Ishikawa (cell line): ENCODE data around the gene IGSF9.

Experiments used
- CEBPB ChIP-seq: IDR thresholded peaks from 2 replicates; pipeline ENCODE4 v1.6.1; 2012
- CREB1 ChIP-seq: IDR thresholded peaks from 2 replicates; pipeline ENCODE4 v1.6.1; 2012; ENCODE audit warnings: low read depth
- EGR1 ChIP-seq: IDR thresholded peaks from 2 replicates; pipeline ENCODE4 v1.6.1; 2012
- EP300 ChIP-seq: IDR thresholded peaks from 2 replicates; pipeline ENCODE4 v1.6.1; 2012; ENCODE audit warnings: borderline replicate concordance
- FOXM1 ChIP-seq: IDR thresholded peaks from 2 replicates; pipeline ENCODE4 v1.6.1; 2012; ENCODE audit warnings: low read depth, borderline replicate concordance
- NFIC ChIP-seq: IDR thresholded peaks from 2 replicates; pipeline ENCODE4 v1.6.1; 2012
- RAD21 ChIP-seq: IDR thresholded peaks from 2 replicates; pipeline ENCODE4 v1.6.1; 2012; ENCODE audit warnings: low read depth
- REST ChIP-seq: IDR thresholded peaks from 2 replicates; pipeline ENCODE4 v1.6.1; 2012; ENCODE audit warnings: low read depth, mild to moderate bottlenecking
- TAF1 ChIP-seq: IDR thresholded peaks from 2 replicates; pipeline ENCODE4 v1.6.1; 2012; ENCODE audit warnings: low read depth, mild to moderate bottlenecking
- TCF12 ChIP-seq: IDR thresholded peaks from 2 replicates; pipeline ENCODE4 v1.6.1; 2012; ENCODE audit warnings: low read depth
- TEAD4 ChIP-seq: IDR thresholded peaks from 2 replicates; pipeline ENCODE4 v1.6.1; 2012
- USF1 ChIP-seq: IDR thresholded peaks from 2 replicates; pipeline ENCODE4 v1.6.1; 2012
- YY1 ChIP-seq: IDR thresholded peaks from 2 replicates; pipeline ENCODE4 v1.6.1; 2012; ENCODE audit warnings: low read depth
- ZBTB7A ChIP-seq: IDR thresholded peaks from 2 replicates; pipeline ENCODE4 v1.6.1; 2012; ENCODE audit warnings: low read depth
- TF ChIP-seq, protein P1 (sequence below): IDR thresholded peaks from 2 replicates; pipeline ENCODE4 v1.6.1; 2012

The IGSF9 gene

DNA sequence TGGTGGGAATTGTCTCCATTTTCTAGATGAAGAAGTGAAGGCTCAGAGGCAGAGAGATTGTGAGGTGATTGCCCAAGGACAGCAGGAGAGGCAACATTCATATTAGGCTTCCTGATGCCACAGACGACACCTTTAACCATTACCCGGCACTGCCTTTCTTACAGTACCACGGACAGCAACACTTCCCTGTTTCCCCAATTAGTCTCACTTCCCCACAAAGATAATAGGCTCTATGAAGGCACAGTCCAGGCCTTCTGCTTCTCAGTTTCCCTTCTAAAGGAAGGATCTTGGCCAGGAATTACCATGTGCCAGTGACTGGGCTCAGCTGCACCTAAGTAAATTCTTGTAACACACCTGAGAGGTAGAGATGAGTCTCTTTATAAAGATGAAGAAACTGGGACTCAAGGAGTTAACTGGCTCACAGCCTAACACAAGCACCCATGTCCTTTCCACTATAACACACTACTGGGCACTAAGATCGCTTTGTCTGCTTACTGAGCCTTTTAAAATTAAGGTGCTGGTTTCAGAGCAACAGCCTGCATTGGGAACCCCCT is 9.6 kb downstream of the IGSF9 start:
- TF ChIP-seq USF1 (no peak), RAD21 (no peak), CREB1 (no peak), REST (peak; percentile 89)

DNA sequence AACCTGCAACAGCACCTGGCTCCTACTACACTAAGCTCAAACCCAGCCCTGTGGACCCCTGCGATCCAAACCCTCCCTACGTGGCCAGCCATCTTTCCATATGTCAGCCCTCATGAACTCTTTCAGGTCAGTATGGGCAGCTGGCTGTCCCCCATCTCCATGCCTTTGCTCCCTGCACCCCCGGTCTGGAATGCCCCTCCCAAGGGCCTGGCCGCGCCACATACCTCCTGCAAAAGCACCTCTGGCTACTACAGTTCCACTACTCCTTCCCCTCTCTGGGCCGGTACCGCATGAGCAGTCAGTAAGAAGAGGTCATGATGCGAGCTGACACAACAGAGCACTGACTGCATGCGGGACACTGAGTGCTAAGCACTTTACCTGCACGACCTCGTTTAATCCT is 10.1 kb downstream of the IGSF9 start:
- TF ChIP-seq CEBPB (no peak), EP300 (no peak), NFIC (no peak), REST (no peak), EGR1 (no peak), USF1 (no peak), CREB1 (no peak), TCF12 (no peak), TAF1 (no peak), FOXM1 (no peak), ZBTB7A (no peak), YY1 (no peak)
- TF ChIP-seq, protein P1, sequence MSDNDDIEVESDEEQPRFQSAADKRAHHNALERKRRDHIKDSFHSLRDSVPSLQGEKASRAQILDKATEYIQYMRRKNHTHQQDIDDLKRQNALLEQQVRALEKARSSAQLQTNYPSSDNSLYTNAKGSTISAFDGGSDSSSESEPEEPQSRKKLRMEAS, result no peak

- TF ChIP-seq TCF12 (no peak), EP300 (no peak)
Measured at GRCh38 chr1:159934136-159935039, 11.0 kb downstream of the IGSF9 start.

DNA sequence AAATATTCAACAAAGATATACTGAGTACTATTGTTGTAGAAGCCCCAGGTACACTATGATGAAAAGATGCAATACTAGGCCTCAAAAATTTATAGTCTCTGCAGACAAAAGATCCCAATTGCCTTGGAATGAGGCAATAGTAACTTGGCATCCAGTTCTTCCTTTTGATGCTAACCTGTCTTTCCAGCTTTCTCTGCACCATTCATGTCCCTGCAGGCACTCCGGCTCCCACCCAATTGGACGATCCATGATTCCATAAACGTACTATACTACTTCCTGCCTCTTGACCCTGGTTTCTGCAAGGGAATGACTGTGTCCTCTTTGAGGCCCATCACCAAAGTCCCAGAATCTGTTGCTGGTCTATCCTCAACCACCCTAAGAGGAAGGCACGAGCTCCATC is 12.1 kb downstream of the IGSF9 start:
- no peak for TF ChIP-seq YY1
- TF ChIP-seq, protein P1, result no peak
- no peak for TF ChIP-seq TAF1
- no peak for TF ChIP-seq CEBPB
- TF ChIP-seq TEAD4, result no peak
- TF ChIP-seq ZBTB7A, result no peak
- no peak for TF ChIP-seq NFIC
- TF ChIP-seq CREB1, result no peak

GRCh38 chr1:159932296-159933285 is 12.8 kb downstream of the IGSF9 start:
- TF ChIP-seq NFIC (peak; percentile 53), EP300 (0 out of 2 replicates have a peak, but pooled peaks have one; percentile 15), YY1 (no peak)
- TF ChIP-seq, protein P1, result no peak

DNA sequence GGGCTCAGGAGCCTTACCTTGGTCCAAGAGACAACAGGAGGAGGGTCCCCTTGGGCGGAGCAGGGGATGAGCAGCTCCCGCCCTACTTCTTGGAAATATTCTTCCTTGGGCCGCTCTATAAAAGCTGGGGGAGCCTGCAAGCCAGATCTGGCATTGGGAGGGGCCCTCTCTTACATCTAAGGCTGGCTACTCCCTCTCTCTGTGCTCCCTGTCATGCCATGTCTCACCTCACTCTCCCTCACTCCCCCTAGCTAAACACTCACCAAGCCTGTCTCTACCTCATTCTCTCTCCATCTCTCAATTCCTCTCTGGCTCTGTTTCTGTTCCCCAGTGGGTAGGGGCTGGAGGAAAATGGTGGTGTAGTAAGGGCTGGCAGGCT is 13.6 kb downstream of the IGSF9 start:
- TF ChIP-seq TAF1, result no peak
- TF ChIP-seq, protein P1, result no peak
- TF ChIP-seq CREB1, result no peak
- TF ChIP-seq CEBPB, result no peak
- no peak for TF ChIP-seq YY1
- no peak for TF ChIP-seq TEAD4
- TF ChIP-seq RAD21, result no peak
- no peak for TF ChIP-seq NFIC
